A549 (cell line): Measurements from ENCODE around the gene RAPGEF2. TPM values are rescaled to one million over a fixed set of nuclear protein-coding genes. Genes with fewer than 3 reads are reported as not detected.

Experiments
- ATAC-seq, 2 experiments: fragments of 200-7000 bp in 1 of 2; fragments of >200 bp in 1 of 2; cut with Nextera tagmentation in 1 of 2; cut with Tn5 transposase in 1 of 2; 3 replicates each; pipeline versions ENCODE4 v1.8.0 to v1.9.1; 2018 to 2020; ENCODE audit warnings: mild to moderate bottlenecking in 1 of 2, moderate library complexity in 1 of 2
- CTCF ChIA-PET: fragments of 300-600 bp; sonication (Branson Sonifier 250); formaldehyde crosslinking; extraction: SDS; loops from one replicate; lab custom pipeline; 2021; ENCODE audit warnings: antibody characterized with exemption, inconsistent platforms; lab: Yijun Ruan, JAX
- POLR2A ChIA-PET: fragments of 350-600 bp; formaldehyde crosslinking; extraction: SDS; loops from one replicate; lab custom pipeline; 2021; ENCODE audit warnings: antibody characterized with exemption, inconsistent platforms; lab: Yijun Ruan, JAX
- DNase-seq, 2 experiments: peaks; one replicate each; pipeline versions ENCODE4 v3.0.0 to v3.0.0-alpha.2; 2011 to 2016; ENCODE audit warnings: low read depth in 1 of 2, low spot score in 1 of 2
- FAIRE-seq: peaks from 2 replicates; lab custom pipeline; 2011; peaks lifted over from hg19 to GRCh38; lab: Jason Lieb, UNC
- H3K27ac ChIP-seq, 2 experiments: fragments of >200 bp; sonication (Bioruptor Twin); formaldehyde crosslinking; 3 replicates each; pipeline ENCODE4 v1.5.1; 2016 to 2017
- H3K4me1 ChIP-seq: fragments of >200 bp; sonication (Bioruptor Twin); formaldehyde crosslinking; 3 replicates; pipeline ENCODE4 v1.6.1; 2016
- H3K4me2 ChIP-seq: fragments of >200 bp; sonication (Bioruptor Twin); formaldehyde crosslinking; 3 replicates; pipeline ENCODE4 v1.6.1; 2016
- H3K4me3 ChIP-seq: fragments of >200 bp; sonication (Bioruptor Twin); formaldehyde crosslinking; 3 replicates; pipeline ENCODE4 v1.5.1; 2016
- H3K9me3 ChIP-seq: fragments of >200 bp; sonication (Bioruptor Twin); formaldehyde crosslinking; 3 replicates; pipeline ENCODE4 v1.6.1; 2016
- ESRRA ChIP-seq: fragments of 150-350 bp; IDR thresholded peaks from 2 replicates; pipeline ENCODE4 v1.6.1; 2014; ENCODE audit warnings: mild to moderate bottlenecking, low read length, borderline replicate concordance
- FOSB ChIP-seq: fragments of 250-450 bp; sonication (Bioruptor Pico); IDR thresholded peaks from 2 replicates; pipeline ENCODE4 v1.5.0; 2020; ENCODE audit warnings: mild to moderate bottlenecking, moderate library complexity
- FOXS1 ChIP-seq: fragments of 250-450 bp; sonication (Bioruptor Pico); IDR thresholded peaks from 2 replicates; pipeline ENCODE4 v1.5.0; 2020; ENCODE audit warnings: mild to moderate bottlenecking, moderate library complexity
- GATA3 ChIP-seq: IDR thresholded peaks from 2 replicates; pipeline ENCODE4 v1.6.1; 2012; ENCODE audit warnings: borderline replicate concordance
- HDAC2 ChIP-seq: fragments of 200-600 bp; sonication (generic); IDR thresholded peaks from 2 replicates; pipeline ENCODE4 v1.6.1; 2016
- HOXA7 ChIP-seq: fragments of 250-450 bp; sonication (Bioruptor Pico); IDR thresholded peaks from 2 replicates; pipeline ENCODE4 v1.5.0; 2020; ENCODE audit warnings: mild to moderate bottlenecking, moderate library complexity
- JUN ChIP-seq, 2 experiments: fragments of >200 bp; sonication (Bioruptor Twin); formaldehyde crosslinking; IDR thresholded peaks; 2 replicates in 1 of 2; 3 replicates in 1 of 2; pipeline ENCODE4 v1.6.1; 2016 to 2017
- KDM1A ChIP-seq: fragments of 200-600 bp; sonication (generic); IDR thresholded peaks from 2 replicates; pipeline ENCODE4 v1.6.1; 2016; ENCODE audit warnings: low read depth, mild to moderate bottlenecking
- MAFK ChIP-seq: fragments of 450-650 bp; IDR thresholded peaks from 2 replicates; pipeline ENCODE4 v1.6.1; 2014; ENCODE audit not compliant: partially characterized antibody
- POLR2A ChIP-seq: IDR thresholded peaks from 2 replicates; pipeline ENCODE4 v1.6.1; 2012; ENCODE audit warnings: mild to moderate bottlenecking, low read length
- POLR2AphosphoS2 ChIP-seq: conservative IDR thresholded peaks from 2 replicates; pipeline ENCODE4 v1.6.1; 2012; ENCODE audit warnings: low read length, improper control_type of control experiment, inconsistent platforms
- RAD21 ChIP-seq, 2 experiments: fragments of >200 bp in 1 of 2; sonication (Bioruptor Twin) in 1 of 2; formaldehyde crosslinking in 1 of 2; IDR thresholded peaks in 1 of 2; conservative IDR thresholded peaks in 1 of 2; 2 replicates in 1 of 2; 3 replicates in 1 of 2; pipeline ENCODE4 v1.6.1; 2012 to 2018; ENCODE audit warnings: inconsistent platforms in 1 of 2
- RARB ChIP-seq: fragments of 250-450 bp; sonication (Bioruptor Pico); IDR thresholded peaks from 2 replicates; pipeline ENCODE4 v1.8.0; 2021; ENCODE audit warnings: mild to moderate bottlenecking, moderate library complexity
- RNF2 ChIP-seq: fragments of 200-600 bp; sonication (generic); IDR thresholded peaks from 2 replicates; pipeline ENCODE4 v1.6.1; 2016; ENCODE audit warnings: low read depth, mild to moderate bottlenecking, antibody characterized with exemption, moderate library complexity, borderline replicate concordance
- SREBF2 ChIP-seq: fragments of 450-650 bp; IDR thresholded peaks from 2 replicates; pipeline ENCODE4 v1.6.1; 2014; ENCODE audit warnings: mild to moderate bottlenecking, moderate library complexity
- TFCP2L1 ChIP-seq: fragments of 250-450 bp; sonication (Bioruptor Pico); IDR thresholded peaks from 2 replicates; pipeline ENCODE4 v1.5.0; 2021; ENCODE audit warnings: mild to moderate bottlenecking
- ZFP36 ChIP-seq: fragments of 450-650 bp; IDR thresholded peaks from 2 replicates; pipeline ENCODE4 v1.6.1; 2014; ENCODE audit warnings: borderline replicate concordance; ENCODE audit not compliant: partially characterized antibody
- ZNF302 ChIP-seq: fragments of 250-450 bp; sonication (Bioruptor Pico); IDR thresholded peaks from 2 replicates; pipeline ENCODE4 v1.9.0; 2021; ENCODE audit warnings: inconsistent platforms, mild to moderate bottlenecking, moderate library complexity
- ZSCAN20 ChIP-seq: fragments of 250-450 bp; sonication (Bioruptor Pico); IDR thresholded peaks from 2 replicates; pipeline ENCODE4 v1.8.0; 2022; ENCODE audit warnings: mild to moderate bottlenecking, moderate library complexity
- WGBS: methylation state at CpG from one replicate; pipeline ENCODE4 v1.1.6; 2017; ENCODE audit errors: missing lambda C conversion rate; 5-methylcytosine and 5-hydroxymethylcytosine counted together
- polyA plus RNA-seq, 4 experiments: library from polyadenylated mRNA; depleted of rRNA in 3 of 4; stranded (reverse); fragments of >200 nt; fragmentation: RNase III in 1 of 4; extraction: RNeasy Plus Mini Kit Qiagen cat#74134 plus additional on column Dnase treatment in 1 of 4; gene quantifications; 2 replicates in 3 of 4; 3 replicates in 1 of 4; pipeline ENCODE4 v1.2.3, GENCODE V29; 2011 to 2017
- TF ChIP-seq, protein P1 (sequence below): fragments of 150-350 bp; IDR thresholded peaks from 2 replicates; pipeline ENCODE4 v1.6.1; 2014; ENCODE audit warnings: low read depth, mild to moderate bottlenecking, low read length
- TF ChIP-seq, protein P2 (sequence below): IDR thresholded peaks from 2 replicates; pipeline ENCODE4 v1.6.1; 2012
- TF ChIP-seq, protein P3 (sequence below): fragments of 450-650 bp; IDR thresholded peaks from 2 replicates; pipeline ENCODE4 v1.6.1; 2014; ENCODE audit warnings: antibody characterized with exemption
- TF ChIP-seq, protein P4 (sequence below): IDR thresholded peaks from 2 replicates; pipeline ENCODE4 v1.6.1; 2012; ENCODE audit warnings: low read depth, borderline replicate concordance
- TF ChIP-seq, protein P5 (sequence below): fragments of 250-450 bp; sonication (Bioruptor Pico); IDR thresholded peaks from 2 replicates; pipeline ENCODE4 v1.5.0; 2021; ENCODE audit warnings: mild to moderate bottlenecking, moderate library complexity, borderline replicate concordance

Gene RAPGEF2
- polyA plus RNA-seq, 2 of the 4 experiments (the other 2 are of a cell fraction): 10.7 to 31.8 TPM

DNA sequence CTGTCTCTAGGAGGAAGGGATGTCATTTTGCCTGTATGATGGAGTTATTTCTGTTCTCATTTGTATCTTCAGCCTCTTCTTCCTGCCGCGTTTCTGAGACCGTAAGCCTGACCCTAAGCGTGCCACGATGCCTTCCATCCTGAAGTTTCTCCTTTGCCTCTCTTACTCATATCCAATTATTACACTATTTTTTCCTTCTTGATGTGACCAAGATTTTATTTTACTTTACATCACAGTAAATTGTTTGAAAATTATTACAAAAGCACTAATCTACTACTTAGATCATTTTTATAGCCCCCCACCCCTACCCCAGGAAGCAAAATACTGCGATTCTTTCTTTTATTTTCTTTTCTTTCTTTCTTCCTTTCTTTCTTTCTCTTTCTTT is 95.0 kb downstream of the RAPGEF2 start:
- WGBS: 95% methylated on average over 6 of the region's 6 CpGs
- FAIRE-seq: no peak
- TF ChIP-seq POLR2AphosphoS2: no peak
- no peak for TF ChIP-seq FOXS1 (CRISPR knock-in tag)
- TF ChIP-seq ESRRA: no peak
- TF ChIP-seq, protein P1, sequence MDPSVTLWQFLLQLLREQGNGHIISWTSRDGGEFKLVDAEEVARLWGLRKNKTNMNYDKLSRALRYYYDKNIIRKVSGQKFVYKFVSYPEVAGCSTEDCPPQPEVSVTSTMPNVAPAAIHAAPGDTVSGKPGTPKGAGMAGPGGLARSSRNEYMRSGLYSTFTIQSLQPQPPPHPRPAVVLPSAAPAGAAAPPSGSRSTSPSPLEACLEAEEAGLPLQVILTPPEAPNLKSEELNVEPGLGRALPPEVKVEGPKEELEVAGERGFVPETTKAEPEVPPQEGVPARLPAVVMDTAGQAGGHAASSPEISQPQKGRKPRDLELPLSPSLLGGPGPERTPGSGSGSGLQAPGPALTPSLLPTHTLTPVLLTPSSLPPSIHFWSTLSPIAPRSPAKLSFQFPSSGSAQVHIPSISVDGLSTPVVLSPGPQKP: no peak
- TF ChIP-seq RNF2: no peak
- no peak for TF ChIP-seq RAD21 (conservative IDR thresholded peaks at IDR 0.05 in 1 of 2, IDR thresholded peaks at IDR 0.05 in 1 of 2)
- TF ChIP-seq ZFP36: no peak
- TF ChIP-seq, protein P2, sequence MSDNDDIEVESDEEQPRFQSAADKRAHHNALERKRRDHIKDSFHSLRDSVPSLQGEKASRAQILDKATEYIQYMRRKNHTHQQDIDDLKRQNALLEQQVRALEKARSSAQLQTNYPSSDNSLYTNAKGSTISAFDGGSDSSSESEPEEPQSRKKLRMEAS: no peak
- no peak for TF ChIP-seq FOSB (CRISPR knock-in tag)
- TF ChIP-seq SREBF2: no peak
- TF ChIP-seq HOXA7 (CRISPR knock-in tag): no peak
- TF ChIP-seq POLR2A: no peak
- TF ChIP-seq MAFK: no peak
- TF ChIP-seq ZNF302 (CRISPR knock-in tag): no peak
- TF ChIP-seq TFCP2L1 (CRISPR knock-in tag): no peak
- TF ChIP-seq KDM1A: no peak
- TF ChIP-seq ZSCAN20 (CRISPR knock-in tag): no peak
- TF ChIP-seq, protein P3, sequence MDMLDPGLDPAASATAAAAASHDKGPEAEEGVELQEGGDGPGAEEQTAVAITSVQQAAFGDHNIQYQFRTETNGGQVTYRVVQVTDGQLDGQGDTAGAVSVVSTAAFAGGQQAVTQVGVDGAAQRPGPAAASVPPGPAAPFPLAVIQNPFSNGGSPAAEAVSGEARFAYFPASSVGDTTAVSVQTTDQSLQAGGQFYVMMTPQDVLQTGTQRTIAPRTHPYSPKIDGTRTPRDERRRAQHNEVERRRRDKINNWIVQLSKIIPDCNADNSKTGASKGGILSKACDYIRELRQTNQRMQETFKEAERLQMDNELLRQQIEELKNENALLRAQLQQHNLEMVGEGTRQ: no peak
- no peak for TF ChIP-seq RARB (CRISPR knock-in tag)
- TF ChIP-seq JUN (IDR thresholded peaks at IDR 0.05): no peak
- no peak overlapping the region for H3K27ac ChIP-seq
- no peak overlapping the region for H3K4me2 ChIP-seq
- no peak for DNase-seq
- ChIA-PET POLR2A (no interaction called here), CTCF (interaction anchor here (1.6 kb wide), 1 partner anchor 341 kb away, joined by 4 read pairs; no protein-coding TSS in a partner anchor)
- no peaks in the 10 kb centered on the region for H3K9me3 ChIP-seq
- H3K4me1 ChIP-seq: no peaks in the 10 kb centered on the region
- no peak for ATAC-seq
- no peak overlapping the region for H3K4me3 ChIP-seq

DNA sequence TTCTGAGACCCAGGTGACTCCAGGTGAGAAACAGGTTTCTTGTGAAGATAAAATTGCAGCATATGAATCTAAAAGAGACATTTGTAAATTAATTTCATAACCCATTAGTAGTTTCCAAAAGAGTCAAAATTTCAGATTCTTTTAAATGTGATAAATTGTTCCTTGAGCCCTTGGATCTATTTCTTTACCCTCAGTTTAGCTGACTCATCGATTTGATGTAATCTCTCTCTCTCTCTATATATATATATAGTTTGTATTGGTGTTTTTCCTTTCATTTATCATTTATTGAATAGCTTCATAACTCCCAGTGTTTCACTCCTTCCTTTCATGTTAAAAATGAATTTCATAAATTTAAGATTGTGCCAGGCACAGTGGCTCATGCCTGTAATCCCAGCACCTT is 96.9 kb downstream of the RAPGEF2 start:
- TF ChIP-seq, protein P4, sequence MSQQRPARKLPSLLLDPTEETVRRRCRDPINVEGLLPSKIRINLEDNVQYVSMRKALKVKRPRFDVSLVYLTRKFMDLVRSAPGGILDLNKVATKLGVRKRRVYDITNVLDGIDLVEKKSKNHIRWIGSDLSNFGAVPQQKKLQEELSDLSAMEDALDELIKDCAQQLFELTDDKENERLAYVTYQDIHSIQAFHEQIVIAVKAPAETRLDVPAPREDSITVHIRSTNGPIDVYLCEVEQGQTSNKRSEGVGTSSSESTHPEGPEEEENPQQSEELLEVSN: no peak
- TF ChIP-seq MAFK: peak; percentile 91
- Histone ChIP-seq H3K4me3 (no peak overlapping the region), H3K9me3 (no peaks in the 10 kb centered on the region), H3K4me2 (no peak overlapping the region), H3K4me1 (no peaks in the 10 kb centered on the region), H3K27ac (no peak overlapping the region)
- DNase-seq (no peak), ATAC-seq (no peak), FAIRE-seq (no peak)
- ChIA-PET CTCF (no interaction called here), POLR2A (no interaction called here)
- 92% methylated on average over 1 of the region's 1 CpG for WGBS

DNA sequence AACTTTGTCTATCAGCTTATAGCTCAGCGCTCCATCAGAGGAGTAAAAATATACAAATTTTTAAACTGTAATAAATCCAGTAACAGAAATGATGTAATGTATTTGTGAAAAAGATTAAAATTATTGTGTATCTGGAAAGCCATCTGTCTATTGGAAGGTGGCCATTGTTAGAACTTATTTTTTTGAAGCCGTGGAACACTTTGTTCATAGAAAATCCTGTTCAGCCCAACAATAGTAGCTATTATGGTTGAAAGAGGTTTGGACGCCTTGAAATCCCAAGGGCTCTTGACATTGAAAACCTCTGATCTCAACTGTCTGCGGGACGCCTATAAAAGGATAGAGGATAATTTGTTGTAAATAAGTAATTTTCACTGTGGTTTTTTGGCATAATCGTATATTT is 98.3 kb downstream of the RAPGEF2 start:
- CTCF ChIA-PET: interaction anchor here (0.7 to 1.8 kb wide), 5 partner anchors 114 to 533 kb away, joined by 3 to 6 read pairs (median 5); no protein-coding TSS in a partner anchor
- no peak for ATAC-seq
- WGBS: 87% methylated on average over 6 of the region's 6 CpGs
- TF ChIP-seq, protein P5, sequence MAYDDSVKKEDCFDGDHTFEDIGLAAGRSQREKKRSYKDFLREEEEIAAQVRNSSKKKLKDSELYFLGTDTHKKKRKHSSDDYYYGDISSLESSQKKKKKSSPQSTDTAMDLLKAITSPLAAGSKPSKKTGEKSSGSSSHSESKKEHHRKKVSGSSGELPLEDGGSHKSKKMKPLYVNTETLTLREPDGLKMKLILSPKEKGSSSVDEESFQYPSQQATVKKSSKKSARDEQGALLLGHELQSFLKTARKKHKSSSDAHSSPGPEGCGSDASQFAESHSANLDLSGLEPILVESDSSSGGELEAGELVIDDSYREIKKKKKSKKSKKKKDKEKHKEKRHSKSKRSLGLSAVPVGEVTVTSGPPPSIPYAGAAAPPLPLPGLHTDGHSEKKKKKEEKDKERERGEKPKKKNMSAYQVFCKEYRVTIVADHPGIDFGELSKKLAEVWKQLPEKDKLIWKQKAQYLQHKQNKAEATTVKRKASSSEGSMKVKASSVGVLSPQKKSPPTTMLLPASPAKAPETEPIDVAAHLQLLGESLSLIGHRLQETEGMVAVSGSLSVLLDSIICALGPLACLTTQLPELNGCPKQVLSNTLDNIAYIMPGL (CRISPR knock-in tag): no peak
- no peak for TF ChIP-seq GATA3
- TF ChIP-seq HDAC2: no peak
- no peak overlapping the region for H3K27ac ChIP-seq
- no peak for FAIRE-seq
- no peaks in the 10 kb centered on the region for H3K9me3 ChIP-seq
- POLR2A ChIA-PET: no interaction called here
- no peak overlapping the region for H3K4me2 ChIP-seq
- H3K4me1 ChIP-seq: no peaks in the 10 kb centered on the region
- no peak for DNase-seq
- H3K4me3 ChIP-seq: no peak overlapping the region
